Small intestine (tissue), 7 donors: Measurements from ENCODE around the gene ARAP2. TPM values are rescaled to one million over a fixed set of nuclear protein-coding genes. Genes with fewer than 3 reads are reported as not detected.

Source experiments
- DNase-seq, 2 donors: peaks; one replicate each; pipeline versions ENCODE4 v3.0.0 to v3.0.0-alpha.2; 2013
- FAIRE-seq: peaks from 2 replicates; lab custom pipeline; 2012; peaks lifted over from hg19 to GRCh38; lab: Jason Lieb, UNC
- H3K27ac ChIP-seq, 3 donors: one replicate each; pipeline ENCODE4 v1.5.1; 2013; ENCODE audit warnings: low read length in 2 of 3, mild to moderate bottlenecking in 2 of 3, control low read depth in 1 of 3, inconsistent platforms in 1 of 3, low read depth in 1 of 3, moderate library complexity in 1 of 3
- H3K27me3 ChIP-seq, 3 donors: one replicate each; pipeline ENCODE4 v1.6.1; 2013; ENCODE audit warnings: low read length in 3 of 3, inconsistent platforms in 1 of 3; ENCODE audit not compliant: control insufficient read depth in 3 of 3, insufficient read depth in 3 of 3
- H3K36me3 ChIP-seq, 3 donors: one replicate each; pipeline ENCODE4 v1.6.1; 2013; ENCODE audit warnings: low read length in 3 of 3, inconsistent platforms in 1 of 3, low read depth in 1 of 3, mild to moderate bottlenecking in 1 of 3, moderate library complexity in 1 of 3; ENCODE audit not compliant: control insufficient read depth in 3 of 3, insufficient read depth in 2 of 3
- H3K4me1 ChIP-seq, 3 donors: one replicate each; pipeline ENCODE4 v1.6.1; 2013; ENCODE audit warnings: low read length in 2 of 3, inconsistent platforms in 1 of 3, low read depth in 1 of 3, mild to moderate bottlenecking in 1 of 3, moderate library complexity in 1 of 3; ENCODE audit not compliant: control insufficient read depth in 3 of 3, insufficient read depth in 2 of 3
- H3K4me3 ChIP-seq, 3 donors: one replicate each; pipeline ENCODE4 v1.5.1; 2013; ENCODE audit warnings: low read length in 3 of 3, control low read depth in 1 of 3, inconsistent platforms in 1 of 3, low read depth in 1 of 3, mild to moderate bottlenecking in 1 of 3, moderate library complexity in 1 of 3
- H3K9me3 ChIP-seq, 2 donors: one replicate each; pipeline ENCODE4 v1.6.1; 2013; ENCODE audit warnings: low read depth in 1 of 2, low read length in 1 of 2; ENCODE audit not compliant: control insufficient read depth in 2 of 2, insufficient read depth in 1 of 2
- WGBS, 3 donors: extraction: QIAGEN DNeasy Blood & Tissue Kit; methylation state at CpG; one replicate each; pipeline ENCODE4 v1.1.7; 2013; 5-methylcytosine and 5-hydroxymethylcytosine counted together
- polyA plus RNA-seq, 4 donors: library from polyadenylated mRNA; stranded (reverse) in 3 of 4; unstranded in 1 of 4; fragments of 200-250 nt in 3 of 4; fragments of 120-200 nt in 1 of 4; gene quantifications; one replicate each; pipeline versions ENCODE4 v1.2.1 to v1.2.3, GENCODE V29; 2013
- donor health status: healthy with polysubstance abuse.
- donor health status: control.
- donor health status: control.
- donor health status: Bipolar disorder and iron deficiency.
- donor health status: healthy.

The ARAP2 gene
- polyA plus RNA-seq, 4 donors, result 3.2 to 14.1 (median 12.6) TPM

DNA sequence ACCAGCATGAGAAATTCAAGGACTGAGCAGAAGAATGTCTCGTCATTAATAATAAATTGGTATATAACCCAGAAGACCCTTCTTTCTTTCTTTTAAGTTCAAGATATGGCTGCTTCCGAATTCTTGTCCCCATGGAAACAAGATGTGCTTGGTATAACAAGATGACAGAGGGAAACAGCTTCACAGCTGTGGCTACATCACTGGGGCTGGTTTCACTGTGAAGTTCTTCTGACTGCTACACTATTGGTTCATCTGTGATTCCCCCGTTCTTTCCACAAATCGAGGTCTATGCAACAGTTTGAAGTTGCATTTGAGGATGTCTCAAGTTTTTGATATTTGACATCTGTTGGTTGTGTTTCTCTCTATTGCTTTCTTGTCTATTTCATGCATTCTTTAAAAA lies 24.8 kb upstream of the ARAP2 start:
- H3K36me3 ChIP-seq, result no peaks in the 10 kb centered on the region
- H3K27ac ChIP-seq, result no peak overlapping the region
- H3K4me3 ChIP-seq, result no peak overlapping the region
- no peaks in the 10 kb centered on the region for H3K9me3 ChIP-seq
- DNase-seq, result peak in 1 of 2 donors; percentile 27
- FAIRE-seq, result no peak
- peaks cover 0 to 2% (median 0%) of the 10 kb centered on the region in 3 donors for H3K4me1 ChIP-seq
- H3K27me3 ChIP-seq, result no peaks in the 10 kb centered on the region
- WGBS, 3 donors, result 72 to 91% (median 75%) methylated on average over 4 of the region's 4 CpGs

DNA sequence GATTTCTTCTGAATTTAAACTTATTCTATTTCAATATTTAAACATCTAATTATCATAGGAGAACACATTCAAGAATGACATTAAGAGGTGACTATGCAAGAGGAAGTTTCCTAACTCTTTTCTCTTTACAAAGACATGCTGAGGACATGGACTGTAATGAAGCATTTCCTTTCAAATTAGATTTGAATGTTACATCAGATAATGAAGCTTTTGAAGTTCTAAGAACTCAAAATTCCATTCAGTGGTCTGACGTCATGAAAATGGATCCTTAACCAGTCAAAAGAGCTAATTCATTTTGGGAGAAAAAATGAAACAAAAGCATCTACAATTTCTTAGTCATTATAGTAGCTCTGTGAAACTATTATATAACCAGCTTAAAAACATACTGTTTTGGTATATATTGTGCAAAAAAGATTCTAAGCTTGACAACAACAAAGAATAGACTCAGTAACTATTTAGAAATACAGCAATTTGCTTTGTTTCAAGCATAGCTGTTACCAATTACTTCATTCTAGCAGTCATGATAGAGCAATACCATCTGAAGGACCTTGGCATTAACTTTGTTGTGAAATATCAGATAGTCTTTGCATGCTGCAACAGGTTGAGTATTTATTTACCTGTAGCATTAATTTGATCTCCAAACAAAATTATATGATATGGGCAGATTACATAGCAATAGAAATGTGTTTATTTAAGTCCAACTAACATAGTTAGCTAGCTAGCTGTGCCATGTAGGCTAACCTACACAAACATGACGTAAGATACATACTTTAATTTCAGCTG lies 23.4 kb upstream of the ARAP2 start:
- FAIRE-seq (no peak), DNase-seq (peak in 1 of 2 donors; percentile 25)
- no peaks in the 10 kb centered on the region for H3K27me3 ChIP-seq
- no peak overlapping the region for H3K4me3 ChIP-seq
- no peaks in the 10 kb centered on the region for H3K36me3 ChIP-seq
- H3K9me3 ChIP-seq, result no peaks in the 10 kb centered on the region
- WGBS, 3 donors, result 57 to 69% (median 68%) methylated on average over 2 of the region's 2 CpGs
- no peak overlapping the region for H3K27ac ChIP-seq
- H3K4me1 ChIP-seq, result peaks cover 0 to 2% (median 0%) of the 10 kb centered on the region in 3 donors

DNA sequence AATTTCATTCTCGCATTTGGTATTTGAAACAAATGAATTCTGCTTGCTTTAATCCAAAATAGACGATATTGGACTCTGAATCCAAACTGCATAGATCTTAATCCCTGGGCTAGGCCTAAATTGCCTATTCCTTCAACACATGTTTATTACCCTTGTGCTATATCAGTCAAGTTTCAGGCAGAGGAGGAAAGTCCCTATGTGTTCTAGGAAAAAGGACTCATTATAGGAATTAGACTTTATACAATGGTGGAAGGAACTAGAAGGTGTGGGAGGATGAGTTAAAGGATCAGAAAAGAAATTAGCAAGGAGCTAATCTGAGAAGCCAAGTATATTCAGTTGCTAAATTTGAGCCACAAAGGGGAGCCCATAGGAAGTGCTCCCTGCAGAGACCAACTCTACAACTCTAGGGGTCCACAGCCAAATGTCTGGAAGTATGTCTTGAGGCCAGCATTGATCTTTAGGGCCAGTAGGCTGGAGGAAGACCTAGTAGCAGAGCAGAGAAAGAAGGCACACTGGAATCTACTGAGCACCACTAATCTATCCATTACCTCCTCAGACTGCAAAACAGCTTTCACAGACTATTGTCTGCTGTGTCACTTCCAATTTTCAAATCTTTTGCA lies 20.0 kb upstream of the ARAP2 start:
- H3K36me3 ChIP-seq, result no peaks in the 10 kb centered on the region
- 42 to 82% (median 53%) methylated on average over 2 of the region's 2 CpGs for WGBS, 3 donors
- FAIRE-seq, result no peak
- H3K4me3 ChIP-seq, result no peak overlapping the region
- H3K27me3 ChIP-seq, result no peaks in the 10 kb centered on the region
- no peak overlapping the region for H3K27ac ChIP-seq
- H3K4me1 ChIP-seq, result peaks cover 0 to 2% (median 0%) of the 10 kb centered on the region in 3 donors
- no peaks in the 10 kb centered on the region for H3K9me3 ChIP-seq
- peak in 1 of 2 donors; percentile 24 for DNase-seq

GRCh38 chr4:36260731-36261130 lies 16.4 kb upstream of the ARAP2 start:
- H3K4me3 ChIP-seq, result no peak overlapping the region
- DNase-seq (no peak), FAIRE-seq (no peak)
- no peaks in the 10 kb centered on the region for H3K36me3 ChIP-seq
- H3K27me3 ChIP-seq, result no peaks in the 10 kb centered on the region
- 85 to 96% (median 87%) methylated on average over 5 of the region's 5 CpGs for WGBS, 3 donors
- no peak overlapping the region for H3K27ac ChIP-seq
- peaks cover 0 to 2% (median 0%) of the 10 kb centered on the region in 3 donors for H3K4me1 ChIP-seq
- no peaks in the 10 kb centered on the region for H3K9me3 ChIP-seq

GRCh38 chr4:36256398-36256891 lies 12.1 kb upstream of the ARAP2 start:
- H3K27ac ChIP-seq, result peak overlapping the region in 2 of 3 donors; percentile 29 to 86
- no peaks in the 10 kb centered on the region for H3K4me1 ChIP-seq
- no peaks in the 10 kb centered on the region for H3K27me3 ChIP-seq
- no peaks in the 10 kb centered on the region for H3K36me3 ChIP-seq
- no peaks in the 10 kb centered on the region for H3K9me3 ChIP-seq
- peak overlapping the region in 1 of 3 donors; percentile 0 for H3K4me3 ChIP-seq
- WGBS, 3 donors, result 6 to 25% (median 19%) methylated on average over 6 of the region's 6 CpGs
- DNase-seq, result peak; percentile 34 to 68
- no peak for FAIRE-seq

- DNase-seq, result peak in 1 of 2 donors; percentile 66
- WGBS, 3 donors, result 60 to 69% (median 64%) methylated on average over 2 of the region's 2 CpGs
Measured at GRCh38 chr4:36255577-36255976, 11.3 kb upstream of the ARAP2 start.

DNA sequence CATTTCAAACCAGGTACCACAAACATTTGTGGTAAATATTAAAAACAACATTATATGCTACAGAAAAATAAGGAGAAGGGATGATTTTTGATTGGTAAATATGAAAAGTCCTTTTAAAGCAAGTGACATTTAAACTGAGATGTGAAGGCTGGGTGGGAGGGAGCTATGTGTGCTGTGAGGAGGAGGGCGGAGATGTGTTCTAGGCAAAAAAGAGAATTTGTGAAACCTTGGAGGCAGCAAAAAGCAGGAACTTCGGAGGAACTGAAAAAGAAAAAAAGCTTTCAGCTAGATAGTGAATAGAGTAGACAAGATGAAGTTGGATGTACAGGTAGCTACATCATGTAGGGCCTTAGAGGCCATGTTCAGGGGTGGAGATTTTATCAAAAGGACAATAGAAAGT lies 10.1 kb upstream of the ARAP2 start:
- no peak for FAIRE-seq
- WGBS, 3 donors, result 85 to 95% (median 90%) methylated on average over 2 of the region's 2 CpGs
- H3K27me3 ChIP-seq, result no peaks in the 10 kb centered on the region

More at GRCh38 chr4:36255577-36255976, 11.3 kb upstream of the ARAP2 start:
- Histone ChIP-seq H3K4me3 (no peak overlapping the region), H3K9me3 (no peaks in the 10 kb centered on the region), H3K36me3 (no peaks in the 10 kb centered on the region), H3K4me1 (no peaks in the 10 kb centered on the region), H3K27me3 (no peaks in the 10 kb centered on the region), H3K27ac (no peak overlapping the region)
- no peak for FAIRE-seq

GRCh38 chr4:36251983-36252382 lies 7.7 kb upstream of the ARAP2 start:
- WGBS, 3 donors, result 51 to 86% (median 77%) methylated on average over 2 of the region's 2 CpGs
- H3K27ac ChIP-seq, result peak overlapping the region in 1 of 3 donors; percentile 20
- no peaks in the 10 kb centered on the region for H3K9me3 ChIP-seq

More for the DNA sequence above, 10.1 kb upstream of the ARAP2 start:
- DNase-seq, result no peak
- Histone ChIP-seq H3K9me3 (no peaks in the 10 kb centered on the region), H3K4me3 (no peak overlapping the region), H3K36me3 (no peaks in the 10 kb centered on the region), H3K27ac (no peak overlapping the region), H3K4me1 (no peaks in the 10 kb centered on the region)

More at GRCh38 chr4:36251983-36252382, 7.7 kb upstream of the ARAP2 start:
- Histone ChIP-seq H3K4me1 (no peaks in the 10 kb centered on the region), H3K4me3 (no peak overlapping the region), H3K36me3 (no peaks in the 10 kb centered on the region), H3K27me3 (no peaks in the 10 kb centered on the region)
- FAIRE-seq, result no peak
- no peak for DNase-seq
